HEK293T (cell line): ENCODE results near the gene PCDH9.

Experiments
- ARNT ChIP-seq: fragments of 450-650 bp; IDR thresholded peaks from 2 replicates; pipeline ENCODE4 v1.6.1; 2017; ENCODE audit warnings: mild to moderate bottlenecking
- BHLHE40 ChIP-seq: fragments of 450-650 bp; IDR thresholded peaks from 2 replicates; pipeline ENCODE4 v1.6.1; 2016; ENCODE audit warnings: mild to moderate bottlenecking, moderate library complexity, borderline replicate concordance
- ELF4 ChIP-seq: fragments of 450-650 bp; IDR thresholded peaks from 2 replicates; pipeline ENCODE4 v1.6.1; 2017; ENCODE audit warnings: antibody characterized with exemption
- FOXA1 ChIP-seq: fragments of 450-650 bp; IDR thresholded peaks from 2 replicates; pipeline ENCODE4 v1.6.1; 2016; ENCODE audit warnings: mild to moderate bottlenecking
- FOXK2 ChIP-seq: fragments of 450-650 bp; IDR thresholded peaks from 2 replicates; pipeline ENCODE4 v1.6.1; 2016; ENCODE audit warnings: mild to moderate bottlenecking
- FOXM1 ChIP-seq: fragments of 450-650 bp; IDR thresholded peaks from 2 replicates; pipeline ENCODE4 v1.6.1; 2017; ENCODE audit warnings: mild to moderate bottlenecking, borderline replicate concordance
- LEF1 ChIP-seq: fragments of 450-650 bp; IDR thresholded peaks from 2 replicates; pipeline ENCODE4 v1.6.1; 2017; ENCODE audit warnings: mild to moderate bottlenecking, borderline replicate concordance
- NFRKB ChIP-seq: fragments of 450-650 bp; IDR thresholded peaks from 2 replicates; pipeline ENCODE4 v1.6.1; 2016; ENCODE audit warnings: mild to moderate bottlenecking, moderate library complexity
- PKNOX1 ChIP-seq: fragments of 450-650 bp; IDR thresholded peaks from 2 replicates; pipeline ENCODE4 v1.6.1; 2016
- SP1 ChIP-seq: fragments of 450-650 bp; IDR thresholded peaks from 2 replicates; pipeline ENCODE4 v1.6.1; 2017
- SUZ12 ChIP-seq: fragments of 450-650 bp; IDR thresholded peaks from 2 replicates; pipeline ENCODE4 v1.6.1; 2016; ENCODE audit warnings: mild to moderate bottlenecking
- ZNF384 ChIP-seq: fragments of 450-650 bp; IDR thresholded peaks from 2 replicates; pipeline ENCODE4 v1.6.1; 2016

- TF ChIP-seq FOXK2 = no peak
- TF ChIP-seq ZNF384 = no peak
- TF ChIP-seq SUZ12 = no peak
- TF ChIP-seq BHLHE40 = no peak
- TF ChIP-seq SP1 = no peak
- no peak for TF ChIP-seq ARNT
- TF ChIP-seq PKNOX1 = no peak
- TF ChIP-seq FOXA1 = no peak
- TF ChIP-seq NFRKB = no peak
- TF ChIP-seq ELF4 = no peak
- TF ChIP-seq FOXM1 = no peak
- no peak for TF ChIP-seq LEF1
Observed at GRCh38 chr13:66926851-66927524, 303.1 kb downstream of the PCDH9 start.
